K562 (cell line): ENCODE measurements around the gene TBC1D32. TPM values are rescaled to one million over a fixed set of nuclear protein-coding genes. Genes with fewer than 3 reads are reported as not detected.

Experiments used
- ATAC-seq: fragments of 200-7000 bp; cut with Tn5 transposase; 3 replicates; pipeline ENCODE4 v1.9.1; 2020; ENCODE audit warnings: moderate library complexity
- BruUV-seq: library from RNA; stranded (reverse); fragments of 400-500 nt; replicated peaks from 2 replicates; lab custom pipeline; 2021; lab: Mats Ljungman, UMichigan
- CTCF ChIA-PET: fragments of 300-600 bp; formaldehyde crosslinking; extraction: SDS; loops from one replicate; lab custom pipeline; 2021; ENCODE audit warnings: low intra/inter-chr PET ratio; lab: Yijun Ruan, JAX
- POLR2A ChIA-PET: fragments of 300-600, 350-650 bp; sonication (Branson Sonifier 250); formaldehyde crosslinking; extraction: SDS; loops from one replicate; lab custom pipeline; 2021; ENCODE audit warnings: antibody characterized with exemption, inconsistent platforms; lab: Yijun Ruan, JAX
- DNase-seq, 4 experiments: peaks; one replicate each; pipeline versions ENCODE4 v3.0.0 to v3.0.0-alpha.2; 2011 to 2018; ENCODE audit warnings: low spot score in 3 of 4, mixed read lengths in 3 of 4; ENCODE audit errors: extremely low read depth in 1 of 4
- FAIRE-seq: peaks from 2 replicates; lab custom pipeline; 2011; peaks lifted over from hg19 to GRCh38; lab: Jason Lieb, UNC
- H2AFZ ChIP-seq: 2 replicates; pipeline ENCODE4 v1.6.0; 2011; ENCODE audit warnings: low read depth, low read length, control low read depth, inconsistent platforms
- H3K27ac ChIP-seq: fragments of 200-600 bp; 3 replicates; pipeline ENCODE4 v1.8.0; 2011; ENCODE audit warnings: low read depth, mild to moderate bottlenecking, control low read depth, inconsistent platforms, low read length, moderate library complexity, mixed read lengths; ENCODE audit errors: extremely low read depth
- H3K27me3 ChIP-seq, 2 experiments: fragments of 300-600 bp in 1 of 2; 2 replicates in 1 of 2; 3 replicates in 1 of 2; pipeline versions ENCODE4 v1.6.0 to v1.8.0; 2011; ENCODE audit warnings: inconsistent platforms in 2 of 2, low read length in 2 of 2, mild to moderate bottlenecking in 1 of 2, mixed read lengths in 1 of 2, moderate library complexity in 1 of 2; ENCODE audit not compliant: control insufficient read depth in 2 of 2, insufficient read depth in 2 of 2
- H3K36me3 ChIP-seq: fragments of 300-600 bp; 3 replicates; pipeline ENCODE4 v1.8.0; 2011; ENCODE audit warnings: mild to moderate bottlenecking, low read length, inconsistent platforms; ENCODE audit not compliant: control insufficient read depth, insufficient read depth
- H3K4me1 ChIP-seq, 2 experiments: fragments of 200-600 bp in 1 of 2; replicated peaks in 1 of 2; 2 replicates in 1 of 2; 3 replicates in 1 of 2; pipeline versions ENCODE4 v1.5.1 to v1.8.0; 2011; ENCODE audit warnings: inconsistent platforms in 2 of 2, low read length in 2 of 2, mild to moderate bottlenecking in 1 of 2, mixed read lengths in 1 of 2, moderate library complexity in 1 of 2; ENCODE audit not compliant: control insufficient read depth in 2 of 2, insufficient read depth in 2 of 2
- H3K4me2 ChIP-seq: 2 replicates; pipeline ENCODE4 v1.6.1; 2011; ENCODE audit warnings: low read length, control low read depth, inconsistent platforms, mixed read lengths; ENCODE audit not compliant: insufficient read depth
- H3K4me3 ChIP-seq: fragments of 200-600 bp; sonication (generic), shearing (Covaris generic); 2 replicates; pipeline ENCODE4 v1.5.1; 2016; ENCODE audit warnings: control low read depth, inconsistent platforms
- H3K79me2 ChIP-seq: fragments of 200-600 bp; 3 replicates; pipeline ENCODE4 v1.8.0; 2011; ENCODE audit warnings: low read length, inconsistent platforms; ENCODE audit not compliant: control insufficient read depth, insufficient read depth
- H3K9ac ChIP-seq, 2 experiments: 2 replicates each; pipeline versions ENCODE4 v1.6.0 to v1.6.1; 2011; ENCODE audit warnings: low read depth in 2 of 2, low read length in 2 of 2, control low read depth in 1 of 2, inconsistent platforms in 1 of 2, mild to moderate bottlenecking in 1 of 2, mixed read lengths in 1 of 2; ENCODE audit not compliant: insufficient read depth in 1 of 2
- H3K9me1 ChIP-seq: one replicate; pipeline ENCODE4 v1.6.0; 2011; ENCODE audit warnings: inconsistent platforms, mild to moderate bottlenecking, low read length, moderate library complexity; ENCODE audit not compliant: control insufficient read depth, insufficient read depth
- H3K9me3 ChIP-seq: replicated peaks from 2 replicates; pipeline ENCODE4 v1.5.1; 2011; ENCODE audit warnings: low read depth, low read length, inconsistent platforms; ENCODE audit not compliant: control insufficient read depth, insufficient read depth
- H4K20me1 ChIP-seq: replicated peaks from 2 replicates; pipeline ENCODE4 v1.6.1; 2011; ENCODE audit warnings: low read length, inconsistent platforms, mixed read lengths; ENCODE audit not compliant: control insufficient read depth, insufficient read depth
- OTX1 ChIP-seq: fragments of 450-650 bp; formaldehyde crosslinking; IDR thresholded peaks from 2 replicates; pipeline ENCODE4 v1.4.0; 2022; ENCODE audit warnings: mild to moderate bottlenecking
- POLR2G ChIP-seq: fragments of 200-400 bp; formaldehyde crosslinking; IDR thresholded peaks from 2 replicates; pipeline ENCODE4 v1.6.1; 2017; ENCODE audit warnings: low read depth, mild to moderate bottlenecking, antibody characterized with exemption, low read length, moderate library complexity
- TRIM24 ChIP-seq, 2 experiments: fragments of 450-650 bp; IDR thresholded peaks; 2 replicates each; pipeline ENCODE4 v1.6.1; 2016
- U2AF2 ChIP-seq: fragments of 200-400 bp; formaldehyde crosslinking; optimal IDR thresholded peaks from 2 replicates; pipeline ENCODE3; 2017; ENCODE audit warnings: low read depth, mild to moderate bottlenecking, low read length
- ZNF146 ChIP-seq: IDR thresholded peaks from one replicate; pipeline ENCODE4 v1.6.1; 2018; ENCODE audit warnings: missing compliant biosample characterization; ENCODE audit not compliant: unreplicated experiment
- ZNF184 ChIP-seq: sonication (generic); formaldehyde crosslinking; IDR thresholded peaks from 2 replicates; pipeline ENCODE4 v1.5.0; 2020; ENCODE audit warnings: missing genetic modification reagents
- ZNF57 ChIP-seq: fragments of 450-650 bp; formaldehyde crosslinking; IDR thresholded peaks from 2 replicates; pipeline ENCODE4 v1.4.0; 2020; ENCODE audit warnings: mild to moderate bottlenecking, moderate library complexity
- ZNF717 ChIP-seq: fragments of 250-450 bp; sonication (Bioruptor Pico); IDR thresholded peaks from 2 replicates; pipeline ENCODE4 v1.5.0; 2021
- whole genome bisulfite sequencing: fragments of 100-300 bp; shearing (Covaris generic); methylation state at CpG from one replicate; pipeline ENCODE4 v1.1.6; 2016; ENCODE audit warnings: low coverage, mixed read lengths; ENCODE audit not compliant: insufficient coverage; ENCODE audit errors: missing lambda C conversion rate; 5-methylcytosine and 5-hydroxymethylcytosine counted together
- in situ Hi-C: fragments of 300-500 bp; cut with MboI; formaldehyde crosslinking; loops from 4 replicates; pipeline ENCODE4 v1.15.0; 2018; ENCODE audit warnings: inconsistent platforms, mixed read lengths
- intact Hi-C: fragments of 100-400 bp; cut with micrococcal nuclease; formaldehyde crosslinking; loops from 2 replicates; pipeline ENCODE4 v1.14.2; 2022
- polyA plus RNA-seq, 8 experiments: library from polyadenylated mRNA; depleted of rRNA in 4 of 8; stranded (reverse) in 5 of 8; unstranded in 3 of 8; fragments of >200 nt; fragmentation: Nextera tagmentation in 2 of 8; fragmentation: Illumina TruSeq in 1 of 8; extraction: Ambion mirVana in 2 of 8; extraction: Trizol in 1 of 8; gene quantifications; 2 replicates each; pipeline versions ENCODE4 v1.2.1 to v1.2.3, GENCODE V29; 2011 to 2014; ENCODE audit warnings: inconsistent platforms in 1 of 8, missing spikeins in 1 of 8
- total RNA-seq, 7 experiments: library from RNA; depleted of rRNA in 6 of 7; stranded (reverse); fragments of >200 nt in 6 of 7; fragmentation: Illumina TruSeq in 2 of 7; extraction: Trizol in 2 of 7; gene quantifications; 2 replicates each; pipeline versions ENCODE4 v1.2.1 to v1.2.3, GENCODE V29; 2011 to 2021; ENCODE audit warnings: low replicate concordance in 1 of 7

The TBC1D32 gene
- total and polyA plus RNA-seq, 9 of the 15 experiments (the other 6 are each of a cell fraction or from before 2014, with no cell fraction given), result 2.5 to 9.6 (median 3.9) TPM

DNA sequence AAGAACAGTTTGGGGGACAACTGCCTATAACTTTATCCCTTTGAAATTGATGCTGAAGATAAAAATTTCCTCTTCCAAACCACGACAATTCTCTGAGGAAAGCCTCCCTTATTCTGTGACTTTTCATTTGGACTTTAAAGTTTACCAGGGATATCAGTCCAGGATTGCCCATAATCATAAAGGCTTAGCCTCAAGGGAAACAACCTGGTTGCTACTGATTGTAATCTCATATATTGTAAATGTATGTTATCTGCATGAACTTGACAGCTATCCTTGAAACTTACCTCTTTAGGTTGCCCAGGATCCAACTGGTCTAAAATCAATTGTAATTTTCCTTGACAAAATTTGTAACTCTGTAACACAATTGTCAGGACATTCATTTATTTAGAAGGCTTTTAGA is 23.8 kb downstream of the TBC1D32 start:
- H3K4me3 ChIP-seq, result no peak overlapping the region
- H2AFZ ChIP-seq, result no peak overlapping the region
- no peak for DNase-seq
- H3K4me1 ChIP-seq, result no peaks in the 10 kb centered on the region
- no peak overlapping the region for H3K9ac ChIP-seq
- H3K4me2 ChIP-seq, result no peak overlapping the region
- H3K79me2 ChIP-seq, result no peaks in the 10 kb centered on the region
- intact Hi-C loops, result no loop called here
- H3K27ac ChIP-seq, result no peak overlapping the region
- in situ Hi-C loops, result no loop called here
- no peaks in the 10 kb centered on the region; the same call in 2 of the 3 replicates for H3K36me3 ChIP-seq
- TF ChIP-seq U2AF2 (no peak), TRIM24 (IDR thresholded peaks at IDR 0.05) (no peak), OTX1 (CRISPR knock-in tag) (no peak), ZNF146 (no peak), POLR2G (no peak), ZNF57 (CRISPR knock-in tag) (no peak), ZNF717 (no peak), ZNF184 (CRISPR knock-in tag) (no peak)
- H3K9me3 ChIP-seq, result no peaks in the 10 kb centered on the region
- whole genome bisulfite sequencing, result 25% methylated on average over 1 of the region's 1 CpG
- H4K20me1 ChIP-seq, result no peaks in the 10 kb centered on the region
- H3K9me1 ChIP-seq, result no peaks in the 10 kb centered on the region
- ATAC-seq, result no peak
- CTCF ChIA-PET, result no interaction called here
- no peak for FAIRE-seq
- H3K27me3 ChIP-seq, result no peaks in the 10 kb centered on the region
- POLR2A ChIA-PET, result no interaction called here
- no TSS peak for BruUV-seq
